PC-9 (cell line): ENCODE results near the gene ITGAE.

ENCODE experiments used
- EZH2 ChIP-seq: fragments of 200-600 bp; sonication (generic); IDR thresholded peaks from 2 replicates; pipeline ENCODE4 v1.8.0; 2017; ENCODE audit warnings: antibody characterized with exemption, low read depth
- TF ChIP-seq, protein P1 (sequence below): fragments of 200-600 bp; sonication (generic); conservative IDR thresholded peaks from 2 replicates; pipeline ENCODE4 v1.6.1; 2017; ENCODE audit warnings: mixed run types, antibody characterized with exemption, mild to moderate bottlenecking, moderate library complexity

DNA sequence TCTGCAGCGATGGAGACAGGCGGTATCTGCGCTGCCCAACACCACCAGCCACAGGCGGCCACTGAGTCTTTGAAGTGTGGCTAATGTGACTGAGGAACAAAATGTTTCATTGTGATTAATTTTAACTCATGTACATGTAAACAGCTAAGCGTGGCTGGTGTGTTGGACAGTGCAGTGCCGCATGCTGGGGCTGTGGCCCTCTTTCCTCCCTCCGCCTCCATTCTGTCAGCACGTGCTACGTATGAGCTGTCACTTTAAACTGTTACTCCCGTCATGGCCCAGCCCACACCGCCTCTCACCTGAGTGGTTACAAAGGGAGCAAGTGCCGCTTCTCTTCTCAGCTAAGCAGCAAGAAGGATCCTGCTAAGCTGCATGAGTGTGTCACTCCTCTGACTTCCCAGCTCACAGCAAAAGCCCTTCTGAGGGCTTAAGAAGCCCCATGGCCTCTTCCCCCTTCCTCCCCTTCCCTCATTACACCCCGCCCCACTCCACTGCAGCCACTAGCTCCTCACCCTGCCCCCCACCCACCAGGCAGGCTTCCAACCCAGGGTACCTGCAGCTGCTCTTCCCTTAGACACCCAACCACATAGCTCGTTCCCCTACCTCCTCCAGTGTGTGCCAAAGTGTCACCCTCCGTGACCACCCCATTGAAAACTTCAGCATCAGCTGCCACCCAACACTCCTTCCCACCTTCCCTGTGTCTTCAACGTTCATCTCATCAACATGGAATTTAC lies 62.3 kb downstream of the ITGAE start:
- TF ChIP-seq, protein P1, sequence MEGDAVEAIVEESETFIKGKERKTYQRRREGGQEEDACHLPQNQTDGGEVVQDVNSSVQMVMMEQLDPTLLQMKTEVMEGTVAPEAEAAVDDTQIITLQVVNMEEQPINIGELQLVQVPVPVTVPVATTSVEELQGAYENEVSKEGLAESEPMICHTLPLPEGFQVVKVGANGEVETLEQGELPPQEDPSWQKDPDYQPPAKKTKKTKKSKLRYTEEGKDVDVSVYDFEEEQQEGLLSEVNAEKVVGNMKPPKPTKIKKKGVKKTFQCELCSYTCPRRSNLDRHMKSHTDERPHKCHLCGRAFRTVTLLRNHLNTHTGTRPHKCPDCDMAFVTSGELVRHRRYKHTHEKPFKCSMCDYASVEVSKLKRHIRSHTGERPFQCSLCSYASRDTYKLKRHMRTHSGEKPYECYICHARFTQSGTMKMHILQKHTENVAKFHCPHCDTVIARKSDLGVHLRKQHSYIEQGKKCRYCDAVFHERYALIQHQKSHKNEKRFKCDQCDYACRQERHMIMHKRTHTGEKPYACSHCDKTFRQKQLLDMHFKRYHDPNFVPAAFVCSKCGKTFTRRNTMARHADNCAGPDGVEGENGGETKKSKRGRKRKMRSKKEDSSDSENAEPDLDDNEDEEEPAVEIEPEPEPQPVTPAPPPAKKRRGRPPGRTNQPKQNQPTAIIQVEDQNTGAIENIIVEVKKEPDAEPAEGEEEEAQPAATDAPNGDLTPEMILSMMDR, result no peak
- TF ChIP-seq EZH2, result no peak
